Measurements from ENCODE around the gene TCN2.
A peak's percentile ranks its signal among the peaks of the same experiment; 100 is the strongest.
"Not testable (repeated sequence)": the region's sequence is repeated elsewhere in the genome, so short reads cannot be mapped to it uniquely, and the experiment has no call there.

Gene TCN2

DNA sequence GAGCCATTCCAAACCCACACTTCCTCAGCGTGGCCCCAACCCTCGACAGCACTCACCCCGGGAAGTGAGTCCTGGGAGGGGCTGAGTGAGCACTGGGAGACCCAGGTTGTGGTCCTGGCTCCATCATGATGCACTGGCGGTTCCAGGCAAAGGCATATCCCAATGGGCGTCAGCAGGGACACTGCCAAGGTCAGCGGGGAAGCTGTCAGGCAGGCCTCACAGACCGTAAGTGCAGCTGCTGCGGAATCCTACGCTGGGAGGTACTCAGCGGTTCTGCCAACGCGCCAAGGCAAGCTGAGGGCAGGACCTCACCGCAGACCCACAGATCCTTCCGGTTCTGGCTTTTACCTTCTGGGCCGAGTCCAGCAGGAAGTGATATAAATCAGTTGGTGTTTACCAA is 31.1 kb upstream of the TCN2 start:
- DNase-seq (ENCODE audit: low read depth in 3 of 3, low spot score in 1 of 3) = no peak

DNA sequence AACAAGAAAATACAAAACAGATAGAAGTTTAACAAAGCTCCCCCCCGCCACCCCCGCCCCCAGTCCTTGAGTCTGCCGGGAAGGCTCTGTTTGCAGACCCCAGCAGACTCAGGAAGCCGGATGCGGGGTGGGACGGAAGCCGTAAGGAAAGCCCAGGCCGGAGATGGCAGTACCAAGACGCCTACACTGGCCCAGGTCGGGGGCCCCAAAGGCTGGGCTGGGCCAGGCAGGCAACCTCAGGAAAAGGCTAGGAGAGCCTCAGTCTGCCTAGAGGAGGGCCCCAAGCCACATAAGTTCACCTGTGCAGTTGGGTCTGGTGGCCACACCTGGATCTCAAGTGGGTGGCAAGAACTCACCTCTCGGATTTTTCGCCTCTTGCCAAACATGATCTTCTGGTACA is 28.5 kb upstream of the TCN2 start:
- no peak for DNase-seq (ENCODE audit: low read depth in 3 of 3, low spot score in 1 of 3)

DNA sequence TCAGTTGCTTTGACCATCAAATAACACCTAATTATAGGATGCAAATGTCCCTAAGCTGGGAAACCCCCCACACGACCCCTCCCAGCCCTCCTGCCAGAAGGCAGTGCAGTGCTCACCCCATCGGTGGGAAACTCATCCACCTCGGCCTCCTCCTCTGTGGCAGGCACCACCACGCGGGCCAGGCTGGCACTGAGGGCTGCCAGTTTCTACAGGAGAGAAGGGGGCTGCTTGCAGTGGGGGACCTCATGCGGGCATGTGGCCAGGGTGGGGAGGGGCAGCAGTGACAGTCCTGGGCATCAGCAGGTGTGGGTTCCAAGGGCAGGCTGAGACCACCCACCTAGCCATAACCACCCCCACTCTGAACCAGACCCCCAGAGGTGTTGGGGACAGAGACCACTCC is 26.1 kb upstream of the TCN2 start:
- no peak for DNase-seq (ENCODE audit: low read depth in 3 of 3, low spot score in 1 of 3)

DNA sequence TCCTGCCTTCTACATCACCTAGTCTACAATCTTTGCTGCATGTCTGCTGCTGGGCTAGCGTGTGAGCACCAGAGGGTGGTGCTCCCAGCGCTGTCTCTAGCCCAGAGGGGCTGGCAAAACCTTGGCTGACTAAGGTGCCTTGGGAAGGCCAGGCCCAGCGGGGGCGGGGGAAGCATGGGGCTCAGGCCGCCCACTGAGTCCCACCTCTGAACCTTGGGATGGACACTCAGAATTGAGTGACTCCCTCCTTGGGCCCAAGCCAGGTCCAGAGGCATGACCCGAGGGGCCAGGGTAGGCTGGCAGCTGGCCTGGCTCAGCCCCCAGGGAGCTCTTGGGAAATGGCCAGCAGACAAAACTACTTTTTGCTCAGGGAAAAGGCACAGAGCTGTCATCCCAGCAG is 24.9 kb upstream of the TCN2 start:
- no peak for DNase-seq (ENCODE audit: low read depth in 3 of 3, low spot score in 1 of 3)

DNA sequence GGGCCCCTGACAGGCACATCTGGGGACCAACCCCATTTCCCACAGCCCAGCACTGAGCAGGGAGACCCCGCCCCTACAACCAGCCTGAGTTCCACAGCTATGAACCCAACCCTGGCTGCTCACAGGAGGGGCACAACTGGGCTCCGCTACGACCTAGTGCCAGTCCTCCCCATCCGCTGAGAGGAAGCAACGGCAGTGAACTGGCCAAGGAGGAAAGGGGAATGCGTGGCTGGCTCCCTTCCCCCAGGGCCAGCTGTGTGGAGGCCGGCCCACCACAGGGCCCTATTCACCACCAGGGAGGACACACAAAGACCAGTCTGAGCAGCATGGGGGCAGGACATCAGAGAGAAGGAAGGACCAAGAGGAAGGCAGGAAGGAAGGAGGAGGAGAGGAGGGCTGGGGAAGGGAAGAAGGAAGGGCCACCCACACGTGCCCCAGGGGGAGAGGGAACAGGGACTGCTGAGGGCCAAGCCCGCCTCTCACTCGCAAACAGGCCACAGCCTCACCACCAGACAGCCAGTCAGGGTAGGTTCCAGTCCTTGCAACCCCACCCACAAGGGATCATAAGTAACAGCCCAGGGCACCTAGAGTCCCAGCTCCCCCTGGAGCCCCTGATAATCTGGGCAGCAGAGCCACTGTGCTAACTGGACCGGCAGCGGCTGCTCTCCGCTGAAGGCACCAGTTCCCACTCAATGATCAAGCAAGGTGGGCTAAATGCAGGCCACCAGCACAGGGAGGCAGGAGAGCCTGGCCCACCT is 24.0 kb upstream of the TCN2 start:
- DNase-seq (ENCODE audit: low read depth in 3 of 3, low spot score in 1 of 3) = no peak

DNA sequence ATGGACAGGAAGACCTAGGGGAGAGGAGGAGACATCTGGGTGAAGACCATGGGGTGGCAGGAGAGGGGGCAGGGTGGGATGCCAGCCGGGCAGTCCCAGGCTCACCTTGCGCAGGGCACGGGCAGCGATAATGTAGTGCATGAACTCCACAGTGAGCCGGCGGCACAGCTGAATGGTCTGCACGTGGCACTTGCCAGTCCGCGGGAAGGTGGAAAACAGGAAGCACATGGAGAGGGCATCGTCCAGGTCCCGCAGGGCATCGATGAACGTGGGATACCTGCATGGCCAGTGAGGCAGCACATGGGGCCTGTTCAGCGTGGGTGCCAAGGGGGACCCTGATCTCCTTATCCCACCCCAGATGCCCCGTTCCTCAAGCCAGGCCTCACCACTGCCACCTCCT is 22.5 kb upstream of the TCN2 start:
- no peak for DNase-seq (ENCODE audit: low read depth in 3 of 3, low spot score in 1 of 3)

DNA sequence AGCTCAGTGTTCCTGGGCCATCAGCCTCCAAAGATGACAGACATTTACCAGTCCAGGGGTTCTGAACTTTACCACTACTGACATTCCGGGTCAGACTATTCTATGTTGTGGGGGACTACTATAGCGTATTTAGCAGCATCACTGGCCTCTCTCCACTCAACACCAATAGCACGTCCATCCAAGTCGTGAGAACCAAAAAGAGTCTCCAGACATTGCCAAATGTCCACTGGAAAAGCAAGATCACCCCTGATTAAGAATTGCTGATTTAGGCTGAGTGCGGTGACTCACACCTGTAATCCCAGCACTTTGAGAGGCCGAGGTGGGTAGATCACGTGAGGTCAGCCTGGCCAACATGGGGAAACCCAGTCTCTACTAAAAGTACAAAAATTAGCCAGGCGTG is 20.6 kb upstream of the TCN2 start:
- no peak for DNase-seq (ENCODE audit: low read depth in 3 of 3, low spot score in 1 of 3)

DNA sequence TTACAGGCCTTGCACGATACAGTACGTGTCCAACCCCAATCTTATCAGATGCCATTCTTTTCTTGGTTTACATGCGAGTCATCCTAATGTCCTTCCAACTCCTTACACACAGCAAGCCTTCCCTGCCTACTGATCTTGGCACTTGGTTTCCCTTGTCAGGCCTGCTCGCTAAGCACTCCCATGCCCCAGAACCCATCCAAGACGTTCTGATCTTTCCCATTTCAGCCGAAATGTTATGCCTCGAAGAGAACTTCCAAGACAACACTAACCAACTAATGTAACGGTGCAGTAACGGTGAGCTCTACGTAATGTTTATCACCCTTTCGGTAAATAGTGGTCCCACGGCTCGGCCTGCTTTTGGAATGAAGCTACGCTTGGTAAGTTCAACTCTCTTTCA is 15.8 kb upstream of the TCN2 start:
- no peak for DNase-seq (ENCODE audit: low read depth in 3 of 3, low spot score in 1 of 3)

DNA sequence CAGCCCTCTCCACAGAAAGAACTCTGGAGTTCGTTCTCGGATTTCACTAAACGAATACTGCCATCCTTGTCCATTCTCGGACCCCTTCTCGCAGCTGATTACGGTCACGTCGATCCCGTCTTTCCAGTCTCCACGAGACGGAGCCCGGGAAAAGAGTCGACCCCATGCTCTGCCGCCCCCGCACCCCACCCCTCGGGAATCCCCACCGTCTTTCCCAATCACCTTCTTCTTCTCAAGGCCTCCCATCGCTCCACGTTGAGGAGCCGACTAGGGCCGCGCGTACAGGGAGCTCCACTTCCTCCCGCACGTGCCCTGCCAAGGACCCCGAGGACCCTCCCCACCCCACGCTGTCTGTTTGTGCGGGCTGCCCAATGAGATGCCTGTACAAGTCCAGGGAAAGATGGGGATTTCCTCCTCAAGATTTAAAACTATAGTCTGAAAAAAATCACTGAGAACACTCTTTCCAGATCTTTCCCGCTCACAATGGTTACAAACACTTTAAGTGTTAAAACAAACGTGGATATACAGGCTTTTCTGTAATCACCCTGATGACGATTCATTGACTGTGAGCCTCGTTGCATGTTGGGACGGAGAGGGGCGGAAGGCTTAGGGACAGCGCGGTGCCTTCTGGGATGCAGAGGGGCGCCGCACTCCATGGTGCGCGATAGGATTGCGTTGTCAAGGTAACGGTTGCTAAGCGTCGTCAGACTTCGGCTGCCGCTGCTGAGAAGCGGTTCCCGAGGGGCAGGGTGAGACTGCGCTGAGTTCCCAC is 15.2 kb upstream of the TCN2 start, which contains the start of gene PES1:
PES1 (minus strand) TSS at position 323 of the 772 bp plus-strand sequence; CDS start at position 246, 77 bp downstream.
- DNase-seq (ENCODE audit: low read depth in 3 of 3, low spot score in 1 of 3) = peak; percentile 83 to 93 (median 92)

DNA sequence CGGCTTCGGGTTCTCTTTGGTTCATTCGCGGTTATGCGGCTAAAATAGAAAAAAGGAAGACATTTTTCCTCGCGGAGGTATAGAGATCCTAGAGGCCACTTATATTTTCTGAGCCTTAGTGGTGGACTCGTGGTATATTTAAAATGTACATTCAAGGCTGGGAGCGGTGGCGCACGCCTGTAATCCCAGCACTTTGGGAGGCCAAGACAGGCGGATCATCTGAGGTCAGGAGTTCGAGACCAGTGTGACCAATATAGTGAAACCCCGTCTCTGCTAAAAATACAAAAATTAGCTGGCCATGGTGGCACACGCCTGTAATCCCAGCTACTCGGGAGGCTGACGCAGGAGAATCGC is 14.6 kb upstream of the TCN2 start:
- DNase-seq (ENCODE audit: low read depth in 3 of 3, low spot score in 1 of 3) = not testable (repeated sequence)

DNA sequence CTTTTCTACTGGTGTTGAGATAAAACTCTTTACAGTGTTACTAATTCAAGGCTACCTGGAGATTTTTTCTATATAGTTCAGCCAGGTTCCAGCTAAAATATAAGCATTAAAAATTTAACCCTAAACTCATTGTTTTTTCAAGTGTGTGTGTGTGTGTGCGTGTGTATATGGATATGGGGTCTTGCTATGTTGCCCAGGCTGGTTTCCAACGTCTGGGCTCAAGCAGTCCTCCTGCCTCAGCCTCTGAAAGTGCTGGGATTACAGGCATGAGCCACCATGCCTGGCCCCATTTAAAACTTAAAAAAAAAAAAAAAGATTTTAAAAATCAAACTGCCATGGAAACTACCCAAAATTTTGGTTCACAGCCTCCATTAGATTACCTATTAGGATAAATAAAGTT is 10.8 kb upstream of the TCN2 start:
- no peak for DNase-seq (ENCODE audit: low read depth in 3 of 3, low spot score in 1 of 3)

DNA sequence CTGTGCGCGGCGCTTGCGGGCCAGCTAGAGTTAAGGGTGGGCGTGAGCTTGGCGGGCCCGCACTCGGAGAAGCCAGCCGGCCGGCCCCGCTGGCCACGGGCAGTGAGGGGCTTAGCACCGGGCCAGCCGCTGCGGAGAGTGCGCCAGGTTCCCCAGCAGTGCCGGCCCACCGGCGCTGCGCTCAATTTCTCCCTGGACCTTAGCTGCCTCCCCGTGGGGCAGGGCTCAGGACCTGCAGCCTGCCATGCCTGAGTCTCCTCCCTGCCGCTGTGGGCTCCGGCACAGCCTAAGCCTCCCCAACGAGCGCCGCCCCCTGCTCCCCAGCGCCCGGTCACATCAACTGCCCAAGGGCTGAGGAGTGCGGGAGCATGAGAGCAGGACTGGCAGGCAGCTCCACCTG is 10.1 kb upstream of the TCN2 start:
- DNase-seq (ENCODE audit: low read depth in 3 of 3, low spot score in 1 of 3) = no peak

DNA sequence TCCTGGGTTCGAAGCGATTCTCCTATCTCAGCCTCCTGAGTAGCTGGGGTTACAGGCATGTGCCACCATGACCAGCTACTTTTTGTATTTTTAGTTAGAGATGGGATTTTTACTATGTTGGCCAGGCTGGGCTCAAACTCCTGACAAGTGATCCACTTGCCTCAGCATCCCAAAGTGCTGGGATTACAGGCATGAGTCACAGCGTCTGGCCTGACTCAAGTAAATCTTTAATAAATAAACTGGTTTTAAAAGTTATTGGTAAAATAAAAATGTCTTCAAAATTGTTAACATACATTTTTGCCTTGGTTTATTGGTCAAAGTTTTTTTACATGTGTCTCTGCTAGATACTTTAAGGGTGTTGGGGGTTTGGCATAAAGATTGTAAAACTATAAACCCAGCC is 8.0 kb upstream of the TCN2 start:
- DNase-seq (ENCODE audit: low read depth in 3 of 3, low spot score in 1 of 3) = no peak

DNA sequence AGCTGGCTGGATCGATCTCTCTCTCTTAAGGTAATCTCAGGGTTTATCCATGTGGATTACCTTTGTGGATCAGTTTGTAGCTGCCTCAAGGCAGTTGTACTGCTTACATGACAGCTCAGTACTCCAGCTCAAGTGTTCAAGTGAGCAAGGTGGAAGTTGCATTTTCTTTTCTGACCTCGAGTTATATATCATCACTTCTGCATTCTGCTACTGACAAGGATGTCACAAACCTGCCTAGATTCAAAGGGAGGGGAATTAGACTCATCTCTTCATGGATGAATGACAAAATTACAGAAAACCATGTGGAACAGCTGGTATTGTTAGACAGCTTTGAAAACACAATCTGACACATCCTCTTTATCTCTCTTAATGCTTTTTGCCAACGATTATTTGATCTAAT is 6.1 kb upstream of the TCN2 start:
- no peak for DNase-seq (ENCODE audit: low read depth in 3 of 3, low spot score in 1 of 3)

DNA sequence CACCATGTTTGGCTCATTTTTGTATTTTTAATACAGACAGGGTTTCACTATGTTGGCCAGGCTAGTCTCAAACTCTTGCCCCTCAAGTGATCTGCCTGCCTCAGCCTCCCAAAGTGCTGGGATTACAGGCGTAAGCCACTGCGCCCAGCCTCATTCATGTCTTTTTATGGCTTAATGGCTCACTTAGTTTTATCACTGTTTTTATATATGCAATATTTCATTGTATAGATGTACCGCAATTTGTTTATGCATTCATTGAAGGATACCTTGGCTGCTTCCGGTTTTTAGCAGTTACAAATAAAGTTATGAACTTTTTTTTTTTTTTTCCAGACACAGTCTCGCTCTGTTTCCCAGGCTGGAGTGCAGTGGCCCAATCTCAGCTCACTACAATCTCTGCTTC is 5.5 kb upstream of the TCN2 start:
- DNase-seq (ENCODE audit: low read depth in 3 of 3, low spot score in 1 of 3) = no peak

DNA sequence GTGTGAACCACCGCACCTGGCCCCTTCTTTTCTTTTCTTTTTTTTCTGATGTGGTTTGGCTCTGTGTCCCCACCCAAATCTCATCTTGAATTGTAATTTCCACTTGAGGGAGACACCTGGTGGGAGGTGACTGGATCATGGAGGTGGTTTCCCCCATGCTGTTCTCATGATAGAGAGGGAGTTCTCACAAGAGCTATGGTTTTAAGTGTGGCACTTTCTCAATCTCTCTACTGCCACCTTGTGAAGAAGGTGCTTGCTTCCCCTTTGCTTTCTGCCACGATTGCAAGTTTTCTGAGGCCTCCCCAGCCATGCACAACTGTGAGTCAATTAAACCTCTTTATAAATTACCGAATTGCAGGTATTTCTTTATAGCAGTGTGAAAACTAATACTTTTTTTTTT is 4.9 kb upstream of the TCN2 start:
- no peak for DNase-seq (ENCODE audit: low read depth in 3 of 3, low spot score in 1 of 3)

DNA sequence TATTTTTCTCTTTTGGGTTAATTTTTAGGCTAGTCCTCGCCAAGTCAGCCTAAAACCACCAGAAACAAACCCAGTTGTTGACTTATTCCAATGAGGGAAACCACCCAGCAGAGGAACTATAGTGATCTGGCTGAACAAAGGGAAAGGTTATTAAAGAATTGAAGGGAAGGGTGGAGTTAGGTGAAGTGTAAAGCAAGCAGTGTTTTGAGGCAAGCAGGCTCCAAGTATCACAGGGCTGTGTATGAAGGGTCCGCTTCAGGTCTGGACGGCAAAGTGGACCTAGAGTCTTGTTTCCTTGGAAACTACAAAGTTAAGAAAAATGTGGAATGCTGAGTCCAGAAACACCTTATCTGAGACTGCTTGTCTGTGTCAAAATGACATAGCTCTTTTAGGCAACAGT is 3.2 kb upstream of the TCN2 start:
- DNase-seq (ENCODE audit: low read depth in 3 of 3, low spot score in 1 of 3) = no peak

DNA sequence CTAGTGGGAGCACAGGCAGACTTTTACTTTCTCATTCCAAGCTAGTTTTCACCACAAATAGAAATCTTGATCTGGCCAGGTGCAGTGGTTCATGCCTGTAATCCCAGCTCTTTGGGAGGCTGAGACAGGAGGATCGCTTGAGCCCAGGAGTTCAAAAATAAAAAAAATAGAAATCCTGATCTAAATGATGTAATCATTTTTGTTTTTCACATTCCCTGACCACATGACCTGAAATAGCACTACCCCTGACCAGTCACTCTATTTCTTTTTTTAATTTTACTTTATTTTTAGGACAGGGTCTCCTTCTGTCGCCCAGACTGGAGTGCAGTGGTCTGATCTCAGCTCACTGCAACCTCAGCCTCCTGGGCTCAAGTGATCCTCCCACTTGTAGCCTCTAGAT is 2.3 kb upstream of the TCN2 start:
- no peak for DNase-seq (ENCODE audit: low read depth in 3 of 3, low spot score in 1 of 3)

DNA sequence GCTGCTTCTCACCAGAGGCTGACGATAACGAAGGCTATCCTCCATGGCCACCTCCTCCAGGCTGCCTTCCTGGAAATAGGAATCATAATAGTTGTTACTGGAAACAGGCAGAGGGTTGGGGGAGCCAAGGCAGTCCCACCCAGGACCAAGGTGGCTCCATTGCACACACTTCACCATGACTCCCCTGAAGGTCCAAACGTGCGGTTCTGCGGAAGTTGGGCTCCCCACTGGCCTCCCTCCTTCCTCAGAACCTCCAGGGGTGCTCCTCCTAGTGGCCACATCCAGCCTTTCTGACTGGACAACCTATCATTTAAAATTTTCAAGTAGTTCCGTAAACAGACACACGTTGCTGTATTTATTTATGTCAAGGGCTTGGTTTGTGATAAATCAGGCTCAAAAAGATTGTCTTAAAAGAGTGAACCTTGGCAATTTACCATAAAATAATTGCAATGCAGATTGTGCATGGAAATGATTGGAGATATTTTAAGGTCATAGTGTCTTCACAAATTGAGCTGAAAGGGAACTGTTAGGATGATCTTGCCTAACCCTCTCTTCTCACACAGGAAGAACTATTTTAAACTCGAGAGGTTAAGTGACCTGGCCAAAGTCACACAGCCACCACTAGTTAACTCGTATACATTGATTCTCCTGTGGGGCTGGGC is 1.4 kb upstream of the TCN2 start:
- no peak for DNase-seq (ENCODE audit: low read depth in 3 of 3, low spot score in 1 of 3)

DNA sequence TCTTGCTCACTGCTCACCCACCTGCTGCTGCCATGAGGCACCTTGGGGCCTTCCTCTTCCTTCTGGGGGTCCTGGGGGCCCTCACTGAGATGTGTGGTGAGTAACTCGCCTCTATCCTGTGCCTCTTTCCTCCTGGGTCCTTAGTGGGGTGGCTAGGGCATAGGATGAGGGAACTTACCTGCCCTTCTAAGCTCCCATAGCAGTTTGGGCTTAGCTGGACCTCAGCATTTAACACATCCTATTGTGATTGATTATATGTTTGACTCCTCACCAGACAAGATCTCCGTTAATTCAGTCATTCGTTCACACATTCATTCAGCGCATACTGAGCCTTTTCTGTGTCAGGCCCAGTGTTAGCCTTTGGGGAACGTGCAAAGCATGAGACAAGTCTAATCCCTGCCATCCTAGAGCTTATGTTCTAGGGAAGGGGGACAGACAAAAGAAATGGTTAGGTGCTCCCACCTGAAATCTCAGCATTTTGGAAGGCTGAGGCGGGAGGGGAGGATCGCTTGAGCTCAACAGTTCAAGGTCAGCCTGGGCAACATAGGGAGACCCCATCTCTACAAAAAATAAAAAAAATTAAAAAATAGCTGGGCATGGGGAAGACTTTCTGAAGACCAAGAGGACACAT is 441 bp downstream of the TCN2 start:
- no peak for DNase-seq (ENCODE audit: low read depth in 3 of 3, low spot score in 1 of 3)

DNA sequence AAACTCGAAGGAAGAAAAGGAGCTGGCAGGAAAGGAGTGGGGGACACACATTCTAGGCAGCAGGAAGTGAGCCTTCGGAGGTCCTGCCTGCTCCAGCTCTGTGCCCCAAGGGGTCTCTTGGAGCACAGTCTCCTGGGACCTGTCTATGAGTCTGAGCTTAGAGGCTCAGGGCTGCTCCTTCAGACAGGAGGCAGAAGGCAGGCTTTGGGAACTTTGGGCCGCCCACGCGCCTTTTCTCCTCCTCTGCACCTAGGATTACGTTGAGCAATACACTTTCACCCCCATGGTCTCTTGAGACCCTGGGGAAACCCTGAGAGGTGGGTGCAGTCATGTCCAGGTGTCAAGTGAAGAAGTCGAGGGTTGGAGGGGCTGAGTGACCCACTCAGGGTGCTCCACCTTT is 965 bp downstream of the TCN2 start:
- DNase-seq (ENCODE audit: low read depth in 3 of 3, low spot score in 1 of 3) = no peak

All from stimulated activated CD4-positive, alpha-beta T cell treated with anti-CD3 and anti-CD28 coated beads, TNF-alpha, amount 100 ng/mL, for 1 hour (primary cell).